ENCODE measurements around the gene OIP5. TPM values are rescaled to one million over a fixed set of nuclear protein-coding genes. Genes with fewer than 3 reads are reported as not detected.
A peak's percentile ranks its signal among the peaks of the same experiment; 100 is the strongest.
"Not testable (repeated sequence)": the region's sequence is repeated elsewhere in the genome, so short reads cannot be mapped to it uniquely, and the experiment has no call there.

Gene OIP5
- total RNA-seq, 1 donor from 2014 or later, result 2.7 TPM

- no peaks in the 10 kb centered on the region for H3K27me3 ChIP-seq (ENCODE audit: control insufficient read depth, insufficient read depth, low read length)
- H3K36me3 ChIP-seq (ENCODE audit: control insufficient read depth, insufficient read depth, low read length), result no peaks in the 10 kb centered on the region
- DNase-seq (ENCODE audit: low read depth), result no peak
- TF ChIP-seq CTCF (IDR thresholded peaks at IDR 0.05; ENCODE audit: insufficient read depth, low read length, poor library complexity, severe bottlenecking), result no peak
- H3K4me3 ChIP-seq (ENCODE audit: low read depth, low read length), result peak overlapping the region; percentile 72
Observed at GRCh38 chr15:41284427-41285177, 47.8 kb downstream of the OIP5 start.

GRCh38 chr15:41283653-41284426 is 48.6 kb downstream of the OIP5 start:
- DNase-seq (ENCODE audit: low read depth), result peak; percentile 96
- H3K27me3 ChIP-seq (ENCODE audit: control insufficient read depth, insufficient read depth, low read length), result no peaks in the 10 kb centered on the region
- no peak for TF ChIP-seq CTCF (IDR thresholded peaks at IDR 0.05; ENCODE audit: insufficient read depth, low read length, poor library complexity, severe bottlenecking)
- peak overlapping the region; percentile 72 for H3K4me3 ChIP-seq (ENCODE audit: low read depth, low read length)
- no peaks in the 10 kb centered on the region for H3K36me3 ChIP-seq (ENCODE audit: control insufficient read depth, insufficient read depth, low read length)

- not testable (repeated sequence) for H3K27me3 ChIP-seq (ENCODE audit: control insufficient read depth, insufficient read depth, low read length); H3K36me3 ChIP-seq (ENCODE audit: control insufficient read depth, insufficient read depth, low read length); DNase-seq (ENCODE audit: low read depth)
- H3K4me3 ChIP-seq (ENCODE audit: low read depth, low read length), result peak overlapping the region; percentile 72
Observed at GRCh38 chr15:41282980-41283652, 49.3 kb downstream of the OIP5 start.

GRCh38 chr15:41282436-41282835 is 50.0 kb downstream of the OIP5 start:
- not testable (repeated sequence) for H3K36me3 ChIP-seq (ENCODE audit: control insufficient read depth, insufficient read depth, low read length); H3K27me3 ChIP-seq (ENCODE audit: control insufficient read depth, insufficient read depth, low read length); DNase-seq (ENCODE audit: low read depth); H3K4me3 ChIP-seq (ENCODE audit: low read depth, low read length)

GRCh38 chr15:41281236-41281635 is 51.2 kb downstream of the OIP5 start:
- peak; percentile 69 for DNase-seq (ENCODE audit: low read depth)

GRCh38 chr15:41279535-41280283 is 52.7 kb downstream of the OIP5 start:
- peaks cover 1% of the 10 kb centered on the region for H3K36me3 ChIP-seq (ENCODE audit: control insufficient read depth, insufficient read depth, low read length)

More at GRCh38 chr15:41281236-41281635, 51.2 kb downstream of the OIP5 start:
- no peak for TF ChIP-seq CTCF (IDR thresholded peaks at IDR 0.05; ENCODE audit: insufficient read depth, low read length, poor library complexity, severe bottlenecking)
- H3K36me3 ChIP-seq (ENCODE audit: control insufficient read depth, insufficient read depth, low read length), result no peaks in the 10 kb centered on the region
- no peak overlapping the region for H3K4me3 ChIP-seq (ENCODE audit: low read depth, low read length)
- H3K27me3 ChIP-seq (ENCODE audit: control insufficient read depth, insufficient read depth, low read length), result no peaks in the 10 kb centered on the region

More at GRCh38 chr15:41279535-41280283, 52.7 kb downstream of the OIP5 start:
- TF ChIP-seq CTCF (IDR thresholded peaks at IDR 0.05; ENCODE audit: insufficient read depth, low read length, poor library complexity, severe bottlenecking), result no peak
- no peaks in the 10 kb centered on the region for H3K27me3 ChIP-seq (ENCODE audit: control insufficient read depth, insufficient read depth, low read length)
- no peak for DNase-seq (ENCODE audit: low read depth)
- no peak overlapping the region for H3K4me3 ChIP-seq (ENCODE audit: low read depth, low read length)
